MM.1S (cell line): ENCODE measurements around the gene PRDM1.

Source experiments
- DNase-seq: peaks from one replicate; pipeline ENCODE4 v3.0.0-alpha.2; 2015
- H2AFZ ChIP-seq: fragments of 300-600 bp; sonication (generic); 2 replicates; pipeline ENCODE4 v1.6.0; 2016; ENCODE audit warnings: antibody characterized with exemption, low read length
- H3F3A ChIP-seq: fragments of 300-600 bp; sonication (generic); 2 replicates; pipeline ENCODE4 v1.6.1; 2016; ENCODE audit warnings: mild to moderate bottlenecking, antibody characterized with exemption, low read length, moderate library complexity, mixed read lengths; ENCODE audit not compliant: insufficient read depth
- H3K27ac ChIP-seq: fragments of 300-600 bp; sonication (generic); 2 replicates; pipeline ENCODE4 v1.5.1; 2016; ENCODE audit warnings: mild to moderate bottlenecking, low read length
- H3K27me3 ChIP-seq: fragments of 300-600 bp; sonication (generic); replicated peaks from 2 replicates; pipeline ENCODE4 v1.6.0; 2016; ENCODE audit warnings: low read length; ENCODE audit not compliant: insufficient read depth
- H3K36me3 ChIP-seq: fragments of 300-600 bp; sonication (generic); replicated peaks from 2 replicates; pipeline ENCODE4 v1.6.1; 2016; ENCODE audit warnings: mild to moderate bottlenecking, low read length, mixed read lengths; ENCODE audit not compliant: insufficient read depth
- H3K4me1 ChIP-seq: fragments of 300-600 bp; sonication (generic); 2 replicates; pipeline ENCODE4 v1.6.1; 2016; ENCODE audit warnings: low read length, mixed read lengths
- H3K4me2 ChIP-seq: fragments of 300-600 bp; sonication (generic); 2 replicates; pipeline ENCODE4 v1.6.0; 2016; ENCODE audit warnings: low read depth, low read length
- H3K4me3 ChIP-seq: fragments of 300-600 bp; sonication (generic); 2 replicates; pipeline ENCODE4 v1.5.1; 2016; ENCODE audit warnings: low read length, mixed read lengths
- H3K79me2 ChIP-seq: fragments of 300-600 bp; sonication (generic); 2 replicates; pipeline ENCODE4 v1.6.1; 2016; ENCODE audit warnings: mixed run types, low read length, mixed read lengths
- H3K9ac ChIP-seq: fragments of 300-600 bp; sonication (generic); 2 replicates; pipeline ENCODE4 v1.6.1; 2016; ENCODE audit warnings: low read length, mixed read lengths
- H3K9me2 ChIP-seq: fragments of 300-600 bp; sonication (generic); replicated peaks from 2 replicates; pipeline ENCODE4 v1.6.1; 2016; ENCODE audit warnings: mild to moderate bottlenecking, low read length, mixed read lengths; ENCODE audit not compliant: insufficient read depth
- H3K9me3 ChIP-seq: fragments of 300-600 bp; sonication (generic); replicated peaks from 2 replicates; pipeline ENCODE4 v1.6.1; 2016; ENCODE audit warnings: mild to moderate bottlenecking, low read length, mixed read lengths; ENCODE audit not compliant: insufficient read depth
- H4K20me1 ChIP-seq: fragments of 300-600 bp; sonication (generic); 2 replicates; pipeline ENCODE4 v1.6.1; 2016; ENCODE audit warnings: mild to moderate bottlenecking, low read length, moderate library complexity, mixed read lengths; ENCODE audit not compliant: insufficient read depth
- EZH2 ChIP-seq: fragments of 300-600 bp; sonication (generic); optimal IDR thresholded peaks from 2 replicates; pipeline ENCODE3; 2017; ENCODE audit warnings: low read depth, mild to moderate bottlenecking, antibody characterized with exemption, low read length, mixed read lengths
- EZH2phosphoT487 ChIP-seq: fragments of 300-600 bp; sonication (generic); IDR thresholded peaks from 2 replicates; pipeline ENCODE4 v1.6.1; 2018; ENCODE audit warnings: antibody characterized with exemption, low read length
- TF ChIP-seq, protein P1 (sequence below): fragments of 300-600 bp; sonication (generic); IDR thresholded peaks from 2 replicates; pipeline ENCODE4 v1.5.1; 2016; ENCODE audit warnings: antibody characterized with exemption, low read length, mixed read lengths

Gene PRDM1

GRCh38 chr6:106120006-106120405 is 33.9 kb downstream of the PRDM1 start:
- no peaks in the 10 kb centered on the region for H3K9me3 ChIP-seq
- TF ChIP-seq, protein P1, sequence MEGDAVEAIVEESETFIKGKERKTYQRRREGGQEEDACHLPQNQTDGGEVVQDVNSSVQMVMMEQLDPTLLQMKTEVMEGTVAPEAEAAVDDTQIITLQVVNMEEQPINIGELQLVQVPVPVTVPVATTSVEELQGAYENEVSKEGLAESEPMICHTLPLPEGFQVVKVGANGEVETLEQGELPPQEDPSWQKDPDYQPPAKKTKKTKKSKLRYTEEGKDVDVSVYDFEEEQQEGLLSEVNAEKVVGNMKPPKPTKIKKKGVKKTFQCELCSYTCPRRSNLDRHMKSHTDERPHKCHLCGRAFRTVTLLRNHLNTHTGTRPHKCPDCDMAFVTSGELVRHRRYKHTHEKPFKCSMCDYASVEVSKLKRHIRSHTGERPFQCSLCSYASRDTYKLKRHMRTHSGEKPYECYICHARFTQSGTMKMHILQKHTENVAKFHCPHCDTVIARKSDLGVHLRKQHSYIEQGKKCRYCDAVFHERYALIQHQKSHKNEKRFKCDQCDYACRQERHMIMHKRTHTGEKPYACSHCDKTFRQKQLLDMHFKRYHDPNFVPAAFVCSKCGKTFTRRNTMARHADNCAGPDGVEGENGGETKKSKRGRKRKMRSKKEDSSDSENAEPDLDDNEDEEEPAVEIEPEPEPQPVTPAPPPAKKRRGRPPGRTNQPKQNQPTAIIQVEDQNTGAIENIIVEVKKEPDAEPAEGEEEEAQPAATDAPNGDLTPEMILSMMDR, result no peak
- TF ChIP-seq EZH2phosphoT487 (no peak), EZH2 (no peak)
- no peaks in the 10 kb centered on the region for H3F3A ChIP-seq
- H3K4me2 ChIP-seq, result no peak overlapping the region
- no peak for DNase-seq
- H3K4me3 ChIP-seq, result no peak overlapping the region
- H3K36me3 ChIP-seq, result no peaks in the 10 kb centered on the region
- H3K4me1 ChIP-seq, result peaks cover 15% of the 10 kb centered on the region
- no peak overlapping the region for H3K9ac ChIP-seq
- H3K9me2 ChIP-seq, result no peaks in the 10 kb centered on the region
- no peak overlapping the region for H2AFZ ChIP-seq
- H3K27ac ChIP-seq, result no peak overlapping the region
- no peaks in the 10 kb centered on the region for H3K79me2 ChIP-seq
- H3K27me3 ChIP-seq, result no peaks in the 10 kb centered on the region
- H4K20me1 ChIP-seq, result no peaks in the 10 kb centered on the region

- Histone ChIP-seq H3K36me3 (no peaks in the 10 kb centered on the region), H2AFZ (no peak overlapping the region), H3K9me2 (no peaks in the 10 kb centered on the region), H3F3A (no peaks in the 10 kb centered on the region), H3K4me1 (peaks cover 15% of the 10 kb centered on the region), H3K9ac (no peak overlapping the region), H3K27me3 (no peaks in the 10 kb centered on the region), H3K9me3 (no peaks in the 10 kb centered on the region), H4K20me1 (no peaks in the 10 kb centered on the region), H3K4me3 (no peak overlapping the region), H3K79me2 (no peaks in the 10 kb centered on the region), H3K27ac (no peak overlapping the region), H3K4me2 (no peak overlapping the region)
- TF ChIP-seq, protein P1, result no peak
- TF ChIP-seq EZH2phosphoT487 (no peak), EZH2 (no peak)
- no peak for DNase-seq
Observed at GRCh38 chr6:106120406-106120805, 34.3 kb downstream of the PRDM1 start.

DNA sequence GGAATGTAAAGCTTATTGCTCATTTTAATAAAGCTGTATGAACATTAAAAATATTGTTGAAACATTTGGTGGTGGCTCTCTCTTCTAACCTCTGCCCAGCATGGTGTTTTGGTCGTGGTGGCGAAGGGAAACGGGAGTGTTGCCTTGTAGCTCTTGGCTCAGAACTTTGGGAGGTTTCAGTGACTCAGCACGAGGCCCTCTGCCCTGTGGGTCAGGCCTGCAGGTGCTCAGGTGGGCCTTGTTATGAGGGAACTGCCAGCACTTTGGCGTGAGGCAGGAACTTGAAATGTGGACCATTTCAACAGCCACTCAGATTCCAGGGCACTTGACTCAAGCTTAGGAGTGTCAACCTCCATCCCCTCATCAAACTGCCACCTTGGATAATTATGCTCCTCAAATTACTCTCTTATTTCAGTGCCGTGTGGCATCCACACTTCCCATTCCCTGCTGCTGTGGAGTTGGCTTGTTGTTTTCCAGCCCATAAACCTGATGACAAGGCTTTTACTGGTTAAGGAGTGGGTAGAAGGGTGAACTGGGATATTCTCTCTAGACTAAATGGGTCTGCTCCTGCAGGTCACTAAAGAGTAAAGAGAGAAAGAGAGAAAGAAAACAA is 36.3 kb downstream of the PRDM1 start:
- no peaks in the 10 kb centered on the region for H3K79me2 ChIP-seq
- no peaks in the 10 kb centered on the region for H3K9me2 ChIP-seq
- H3K4me1 ChIP-seq, result peaks cover 20% of the 10 kb centered on the region
- no peaks in the 10 kb centered on the region for H4K20me1 ChIP-seq
- H3K27me3 ChIP-seq, result no peaks in the 10 kb centered on the region
- H3F3A ChIP-seq, result no peaks in the 10 kb centered on the region
- no peak for DNase-seq
- TF ChIP-seq EZH2 (no peak), EZH2phosphoT487 (no peak)
- TF ChIP-seq, protein P1, result no peak
- no peaks in the 10 kb centered on the region for H3K36me3 ChIP-seq
- H3K4me3 ChIP-seq, result no peak overlapping the region
- H3K9me3 ChIP-seq, result no peaks in the 10 kb centered on the region
- no peak overlapping the region for H2AFZ ChIP-seq
- no peak overlapping the region for H3K27ac ChIP-seq
- no peak overlapping the region for H3K9ac ChIP-seq
- H3K4me2 ChIP-seq, result no peak overlapping the region
